GM10847 (cell line): ENCODE results near the gene ATIC.

Experiments used
- POLR2A ChIP-seq: IDR thresholded peaks from 2 replicates; pipeline ENCODE4 v1.6.1; 2011; ENCODE audit not compliant: insufficient read length; ENCODE audit errors: extremely low read depth

ATIC gene

GRCh38 chr2:215363461-215364156, 51.8 kb downstream of the ATIC start:
- no peak for TF ChIP-seq POLR2A

- TF ChIP-seq POLR2A, result no peak
Observed at GRCh38 chr2:215364157-215365155, 52.6 kb downstream of the ATIC start.

GRCh38 chr2:215365184-215365658, 53.4 kb downstream of the ATIC start:
- no peak for TF ChIP-seq POLR2A

- no peak for TF ChIP-seq POLR2A
Observed at GRCh38 chr2:215366440-215367032, 54.7 kb downstream of the ATIC start.

GRCh38 chr2:215367662-215368492, 56.0 kb downstream of the ATIC start:
- no peak for TF ChIP-seq POLR2A

GRCh38 chr2:215368493-215368809, 56.6 kb downstream of the ATIC start:
- TF ChIP-seq POLR2A, result no peak

- no peak for TF ChIP-seq POLR2A
Observed at GRCh38 chr2:215369181-215369760, 57.4 kb downstream of the ATIC start.

GRCh38 chr2:215370112-215370965, 58.5 kb downstream of the ATIC start:
- TF ChIP-seq POLR2A, result no peak

- no peak for TF ChIP-seq POLR2A
Observed at GRCh38 chr2:215371915-215372897, 60.3 kb downstream of the ATIC start.

GRCh38 chr2:215372968-215373649, 61.2 kb downstream of the ATIC start:
- TF ChIP-seq POLR2A, result no peak

- TF ChIP-seq POLR2A, result no peak
Observed at GRCh38 chr2:215374002-215374401, 62.1 kb downstream of the ATIC start.
